HG02970 (cell line): ENCODE results near the gene ATPAF1.
"Not testable (repeated sequence)": the region's sequence is repeated elsewhere in the genome, so short reads cannot be mapped to it uniquely, and the experiment has no call there.

Experiments used
- ATAC-seq: cut with Tn5 transposase; IDR thresholded peaks from one replicate; pipeline ENCODE4 v1.9.1; 2021; ENCODE audit warnings: mild to moderate bottlenecking, moderate library complexity, moderate number of reproducible peaks; ENCODE audit not compliant: unreplicated experiment, low FRiP score

ATPAF1 gene

GRCh38 chr1:46652321-46653100 is 15.7 kb downstream of the ATPAF1 start:
- ATAC-seq = no peak

GRCh38 chr1:46651152-46651551 is 17.0 kb downstream of the ATPAF1 start:
- ATAC-seq = not testable (repeated sequence)

GRCh38 chr1:46650491-46650890 is 17.7 kb downstream of the ATPAF1 start:
- no peak for ATAC-seq

GRCh38 chr1:46649764-46650163 is 18.4 kb downstream of the ATPAF1 start:
- no peak for ATAC-seq

GRCh38 chr1:46647611-46648010 is 20.6 kb downstream of the ATPAF1 start:
- no peak for ATAC-seq

- no peak for ATAC-seq
Observed at GRCh38 chr1:46646844-46647243, 21.3 kb downstream of the ATPAF1 start.

GRCh38 chr1:46646331-46646730 is 21.8 kb downstream of the ATPAF1 start:
- ATAC-seq = no peak

GRCh38 chr1:46645815-46646214 is 22.3 kb downstream of the ATPAF1 start:
- no peak for ATAC-seq

GRCh38 chr1:46643368-46643775 is 24.8 kb downstream of the ATPAF1 start:
- ATAC-seq = no peak

GRCh38 chr1:46642115-46642680 is 26.0 kb downstream of the ATPAF1 start:
- ATAC-seq = no peak

GRCh38 chr1:46639547-46639946 is 28.6 kb downstream of the ATPAF1 start:
- ATAC-seq = no peak

GRCh38 chr1:46638921-46639320 is 29.2 kb downstream of the ATPAF1 start:
- ATAC-seq = no peak

- ATAC-seq = no peak
Observed at GRCh38 chr1:46637444-46638083, 30.6 kb downstream of the ATPAF1 start.

GRCh38 chr1:46635205-46635604 is 33.0 kb downstream of the ATPAF1 start:
- no peak for ATAC-seq

GRCh38 chr1:46630719-46631118 is 37.4 kb downstream of the ATPAF1 start:
- no peak for ATAC-seq

- no peak for ATAC-seq
Observed at GRCh38 chr1:46623743-46624644, 44.2 kb downstream of the ATPAF1 start.

- ATAC-seq = no peak
Observed at GRCh38 chr1:46622344-46622743, 45.8 kb downstream of the ATPAF1 start.

- ATAC-seq = no peak
Observed at GRCh38 chr1:46621930-46622329, 46.2 kb downstream of the ATPAF1 start.

- ATAC-seq = no peak
Observed at GRCh38 chr1:46619656-46620258, 48.4 kb downstream of the ATPAF1 start.

GRCh38 chr1:46618754-46619415 is 49.3 kb downstream of the ATPAF1 start:
- ATAC-seq = no peak
